SKM-1 (cell line): ENCODE data around the gene CORO2A.

Experiments used
- DNase-seq: peaks from one replicate; lab custom pipeline; 2025; ENCODE audit not compliant: unreplicated experiment; lab: John Stamatoyannopoulos, UW

Gene CORO2A

GRCh38 chr9:98220911-98221310 is 28.5 kb upstream of the CORO2A start:
- DNase-seq: no peak

GRCh38 chr9:98219794-98220370 is 27.4 kb upstream of the CORO2A start:
- no peak for DNase-seq

- no peak for DNase-seq
Measured at GRCh38 chr9:98219364-98219716, 26.9 kb upstream of the CORO2A start.

- no peak for DNase-seq
Measured at GRCh38 chr9:98218562-98219363, 26.3 kb upstream of the CORO2A start.

DNA sequence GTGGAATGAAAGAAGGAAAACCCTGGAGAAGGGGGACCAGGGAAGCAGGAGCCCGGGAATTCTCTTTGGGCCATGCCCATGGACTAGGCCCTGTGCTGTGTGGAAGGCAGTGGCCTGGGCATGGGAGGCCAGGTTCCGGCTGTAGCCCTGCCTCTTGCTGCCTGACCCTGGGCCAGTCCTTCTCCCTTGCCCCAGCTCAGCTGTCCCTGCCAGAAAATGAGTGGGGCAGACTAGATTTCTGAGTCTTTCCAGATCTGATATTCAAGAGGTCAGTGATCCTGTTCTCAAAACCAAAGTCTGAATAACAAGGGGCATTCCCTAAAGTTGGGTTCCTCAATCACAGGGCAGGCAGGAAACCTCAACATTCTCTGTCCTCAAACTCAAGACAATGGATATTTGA is 24.8 kb upstream of the CORO2A start:
- no peak for DNase-seq

DNA sequence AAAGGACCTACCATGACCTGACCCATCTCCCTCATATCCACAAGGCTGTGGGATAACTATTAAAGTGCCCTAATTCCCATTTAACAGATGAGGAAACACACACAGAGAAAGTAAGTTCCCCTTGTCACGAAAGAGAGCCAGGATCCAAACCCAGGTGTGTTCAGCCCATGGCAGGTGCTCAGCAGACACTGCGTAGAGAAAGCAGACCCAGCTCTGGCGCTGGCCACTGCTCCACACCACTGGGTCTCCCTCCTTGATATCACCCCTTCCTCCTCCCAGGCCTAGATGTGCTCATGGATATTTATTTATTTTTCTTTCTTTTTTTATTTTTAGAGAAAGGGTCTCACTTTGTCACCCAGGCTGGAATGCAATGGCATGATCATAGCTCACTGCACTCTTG is 24.0 kb upstream of the CORO2A start:
- no peak for DNase-seq

DNA sequence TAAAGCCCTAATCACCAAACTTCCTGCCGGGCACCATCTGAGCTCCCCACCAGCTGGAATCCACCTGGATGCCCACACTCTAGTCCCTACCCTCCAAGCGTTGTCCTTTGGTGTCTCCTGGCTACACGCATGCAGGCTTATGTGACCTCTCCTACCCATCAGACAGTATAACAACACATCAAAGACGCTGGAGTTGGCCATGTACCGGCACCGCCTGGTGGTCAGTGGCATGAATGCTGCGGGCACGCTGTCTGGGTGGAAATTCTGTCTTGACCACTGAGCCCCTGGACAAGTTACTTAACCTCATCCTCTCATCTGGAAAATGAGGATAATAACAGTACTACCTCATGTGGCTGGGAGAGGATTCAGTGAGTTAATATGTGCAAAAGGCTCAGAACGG is 23.4 kb upstream of the CORO2A start:
- DNase-seq: no peak

DNA sequence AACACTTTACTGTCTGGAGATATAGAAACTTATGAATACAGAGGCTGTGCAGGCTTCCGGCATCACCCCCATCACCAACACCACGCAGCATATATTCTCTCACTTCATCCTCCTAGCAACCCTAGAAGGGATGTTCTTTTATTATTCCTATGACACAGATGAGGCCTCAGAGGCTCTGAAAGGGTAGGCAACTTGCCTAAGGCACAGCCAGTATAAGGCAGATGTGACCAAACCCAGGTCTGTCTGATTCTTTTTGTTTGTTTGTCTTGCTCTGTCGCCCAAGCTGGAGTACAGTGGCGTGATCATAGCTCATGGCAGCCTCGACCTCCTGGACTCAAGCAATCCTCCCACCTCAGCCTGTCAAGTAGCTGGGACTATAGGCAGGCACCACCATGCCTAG is 22.8 kb upstream of the CORO2A start:
- no peak for DNase-seq

DNA sequence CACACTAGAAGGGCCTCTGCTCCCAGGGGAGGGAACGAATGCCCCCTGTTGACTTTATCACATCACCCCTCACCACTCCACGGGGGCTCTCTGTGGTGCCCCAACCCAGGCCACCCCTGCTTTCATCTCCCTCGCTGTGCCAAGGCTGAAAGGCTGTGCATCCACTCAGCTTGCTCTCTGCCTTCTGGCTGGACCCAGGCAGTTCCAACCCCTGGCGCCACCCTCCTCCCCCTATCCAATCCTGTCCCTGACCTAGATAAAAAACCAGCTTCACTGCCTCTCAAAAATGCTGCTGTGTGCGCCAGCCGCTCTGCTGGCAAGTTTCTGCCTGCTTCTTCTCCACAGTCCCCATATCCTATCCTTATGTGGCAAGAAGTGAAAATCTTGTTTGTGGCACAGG is 22.4 kb upstream of the CORO2A start:
- no peak for DNase-seq

GRCh38 chr9:98211260-98211659 is 18.8 kb upstream of the CORO2A start:
- DNase-seq: no peak

DNA sequence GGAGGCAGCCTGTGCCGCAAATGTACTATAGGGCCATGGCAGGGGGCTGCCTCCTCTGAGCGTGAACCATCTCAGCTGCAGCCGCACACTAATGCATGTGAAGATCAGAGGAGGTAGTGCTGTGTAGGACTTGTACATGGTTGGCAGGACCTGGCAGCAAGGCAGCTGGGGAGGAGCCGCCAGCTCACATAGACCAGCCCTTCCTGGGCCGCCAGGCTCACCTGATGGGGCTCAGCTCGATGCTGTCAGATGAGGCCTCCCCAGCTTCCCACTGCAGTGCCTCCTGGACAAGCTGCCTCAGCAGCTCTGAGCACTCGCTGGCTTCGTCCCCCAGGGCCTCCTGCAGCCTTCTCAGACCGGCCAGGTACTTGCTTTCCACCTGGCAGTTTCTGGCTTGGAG is 18.0 kb upstream of the CORO2A start:
- no peak for DNase-seq

GRCh38 chr9:98209530-98209929 is 17.1 kb upstream of the CORO2A start:
- no peak for DNase-seq

DNA sequence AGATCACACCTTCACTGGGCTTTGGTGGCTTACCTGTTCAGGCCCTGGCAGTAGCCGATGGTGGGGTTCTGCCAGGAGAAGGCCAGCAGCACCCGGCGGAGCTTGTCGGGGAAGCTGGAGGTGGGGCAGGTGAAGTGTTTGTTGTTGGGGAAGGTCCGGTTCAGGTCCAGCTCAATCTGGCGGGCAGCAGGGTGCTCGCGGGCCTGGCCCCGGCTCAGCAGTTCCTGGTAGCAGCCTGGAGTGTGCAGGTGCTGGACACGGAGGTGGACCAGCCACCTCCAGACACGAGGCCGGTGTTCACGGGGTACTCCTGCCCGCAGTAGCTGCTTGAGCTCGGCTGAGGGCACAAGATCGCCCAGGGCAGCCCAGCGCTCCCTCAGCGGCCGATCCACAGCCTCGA is 16.2 kb upstream of the CORO2A start:
- no peak for DNase-seq

- DNase-seq: no peak
Measured at GRCh38 chr9:98207606-98208005, 15.2 kb upstream of the CORO2A start.

DNA sequence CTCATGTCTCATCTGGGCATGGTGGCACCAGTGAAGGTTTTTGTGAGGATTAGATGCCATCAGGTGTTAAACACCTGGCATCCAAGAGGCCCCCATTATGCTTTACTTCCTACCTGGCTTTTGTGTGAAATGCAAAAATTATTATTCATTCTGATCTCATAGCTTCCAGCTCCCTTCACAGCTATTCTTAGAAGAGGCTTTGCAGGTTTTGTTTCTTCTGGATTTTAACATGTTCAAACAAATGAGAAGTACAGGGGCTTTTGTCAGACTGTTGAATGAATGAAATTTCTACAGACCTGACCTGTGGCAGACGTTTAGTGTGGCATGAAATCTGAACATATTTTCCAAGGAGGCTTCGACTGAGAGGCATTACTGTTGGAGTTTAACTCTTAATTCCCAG is 14.3 kb upstream of the CORO2A start:
- no peak for DNase-seq

DNA sequence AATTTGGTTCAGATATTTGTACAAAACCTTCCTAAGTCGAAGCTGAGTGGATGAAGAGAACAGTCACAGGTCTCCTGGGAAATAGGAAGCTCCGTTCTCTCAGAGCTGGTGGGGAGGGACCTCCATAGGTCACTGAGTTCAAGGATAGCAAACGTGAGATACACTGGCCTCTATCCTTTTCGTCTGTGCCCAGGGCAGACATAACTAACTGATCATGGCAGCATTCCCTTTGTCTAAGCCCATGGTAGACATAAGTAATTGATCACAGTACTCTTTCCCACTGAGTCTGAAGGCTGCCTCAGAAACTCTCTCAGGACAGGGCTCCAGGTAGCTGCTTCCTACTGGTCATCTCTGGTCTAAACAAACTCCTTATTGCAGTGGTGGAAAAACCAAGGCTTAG is 12.3 kb upstream of the CORO2A start:
- no peak for DNase-seq

- DNase-seq: no peak
Measured at GRCh38 chr9:98203153-98203552, 10.7 kb upstream of the CORO2A start.

DNA sequence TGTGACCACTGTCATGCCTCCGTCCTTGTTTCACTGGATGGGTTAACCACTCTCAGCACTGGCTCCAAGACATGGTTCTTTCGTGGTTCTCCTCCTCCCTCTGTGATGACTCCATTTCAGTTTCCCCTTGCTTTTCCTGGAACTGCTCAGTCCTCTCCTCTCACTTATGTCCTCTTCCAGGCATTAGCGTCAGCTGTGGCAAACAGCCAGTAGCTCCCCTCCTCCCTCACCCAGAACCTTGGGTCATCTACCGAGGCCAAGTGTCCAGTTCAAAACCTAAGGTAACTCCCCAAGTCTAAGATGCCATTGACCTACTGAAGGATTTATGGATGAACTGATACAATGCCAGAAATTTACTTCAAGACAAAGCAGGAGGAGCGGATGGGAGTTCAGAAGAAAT is 9.8 kb upstream of the CORO2A start:
- DNase-seq: no peak

- no peak for DNase-seq
Measured at GRCh38 chr9:98201749-98202148, 9.3 kb upstream of the CORO2A start.

DNA sequence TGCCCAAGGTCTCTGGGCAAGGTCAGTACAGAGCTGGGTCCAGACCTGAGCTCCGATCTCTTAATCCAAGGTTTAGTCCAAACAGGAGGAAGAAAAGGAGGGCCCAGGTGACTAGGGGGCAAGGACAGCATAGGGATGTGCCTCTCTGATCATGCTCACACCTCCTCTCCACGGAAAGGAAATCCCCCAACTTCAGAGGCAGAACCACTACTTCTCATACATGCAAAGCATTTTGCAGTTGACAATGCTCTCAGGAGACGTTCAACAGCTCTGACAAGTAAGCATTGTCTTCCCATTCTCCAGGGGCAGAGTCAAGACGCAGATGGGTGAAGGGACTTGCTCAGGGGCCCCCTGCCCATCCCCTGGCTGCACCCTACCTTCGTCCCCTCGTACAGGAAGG is 8.7 kb upstream of the CORO2A start:
- no peak for DNase-seq

DNA sequence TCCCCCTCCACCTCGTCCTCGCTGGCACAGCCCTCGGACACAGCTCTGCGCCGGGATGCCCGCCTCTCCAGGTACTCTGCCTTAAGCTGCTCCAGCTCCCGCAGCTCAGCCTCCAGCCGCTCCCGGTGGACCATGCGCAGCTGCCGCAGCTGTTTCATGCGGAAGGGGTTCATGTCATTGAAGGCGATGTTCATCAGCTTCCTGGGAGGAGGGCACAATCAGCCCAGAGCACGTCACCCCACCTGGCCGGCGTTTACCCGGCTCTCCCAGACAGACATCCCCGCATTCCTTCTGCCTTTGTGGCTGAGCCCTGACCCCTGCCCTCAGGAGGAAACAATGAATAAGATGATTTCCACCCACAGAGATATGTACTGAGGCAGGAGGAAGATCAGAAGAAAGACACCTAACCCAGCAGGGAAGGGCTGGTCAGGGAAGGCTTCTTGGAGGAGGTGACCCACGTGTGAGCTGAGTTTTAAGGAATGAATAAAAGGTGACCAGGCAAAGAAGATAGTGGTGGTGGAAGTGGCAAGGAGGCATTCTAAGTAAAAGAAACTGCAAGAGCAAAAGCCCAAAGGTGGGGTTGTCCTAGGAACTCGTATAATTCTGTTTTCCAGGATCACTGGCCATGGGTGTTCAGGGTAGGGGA is 7.1 kb upstream of the CORO2A start:
- DNase-seq: no peak

- DNase-seq: no peak
Measured at GRCh38 chr9:98195671-98196070, 3.2 kb upstream of the CORO2A start.
